ENCODE measurements around the gene NCKAP5.

DNA sequence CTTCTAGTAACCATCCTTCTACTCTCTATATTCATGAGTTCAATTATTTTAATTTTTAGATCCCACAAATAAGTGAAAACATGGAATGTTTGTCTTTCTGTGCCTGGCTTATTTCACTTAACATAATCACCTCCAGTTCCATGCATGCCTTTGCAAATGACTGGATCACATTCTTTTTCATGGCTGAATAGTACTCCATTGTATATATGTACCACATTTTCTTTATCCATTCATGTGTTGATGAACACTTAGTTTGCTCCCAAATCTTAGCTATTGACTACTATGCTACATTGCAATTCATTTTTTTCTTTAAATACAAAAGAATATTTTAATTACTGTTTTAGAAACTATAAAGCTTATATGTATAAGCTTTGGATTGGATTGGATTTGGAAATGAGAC, 657.8 kb downstream of the NCKAP5 start:
- TF ChIP-seq, protein P1, sequence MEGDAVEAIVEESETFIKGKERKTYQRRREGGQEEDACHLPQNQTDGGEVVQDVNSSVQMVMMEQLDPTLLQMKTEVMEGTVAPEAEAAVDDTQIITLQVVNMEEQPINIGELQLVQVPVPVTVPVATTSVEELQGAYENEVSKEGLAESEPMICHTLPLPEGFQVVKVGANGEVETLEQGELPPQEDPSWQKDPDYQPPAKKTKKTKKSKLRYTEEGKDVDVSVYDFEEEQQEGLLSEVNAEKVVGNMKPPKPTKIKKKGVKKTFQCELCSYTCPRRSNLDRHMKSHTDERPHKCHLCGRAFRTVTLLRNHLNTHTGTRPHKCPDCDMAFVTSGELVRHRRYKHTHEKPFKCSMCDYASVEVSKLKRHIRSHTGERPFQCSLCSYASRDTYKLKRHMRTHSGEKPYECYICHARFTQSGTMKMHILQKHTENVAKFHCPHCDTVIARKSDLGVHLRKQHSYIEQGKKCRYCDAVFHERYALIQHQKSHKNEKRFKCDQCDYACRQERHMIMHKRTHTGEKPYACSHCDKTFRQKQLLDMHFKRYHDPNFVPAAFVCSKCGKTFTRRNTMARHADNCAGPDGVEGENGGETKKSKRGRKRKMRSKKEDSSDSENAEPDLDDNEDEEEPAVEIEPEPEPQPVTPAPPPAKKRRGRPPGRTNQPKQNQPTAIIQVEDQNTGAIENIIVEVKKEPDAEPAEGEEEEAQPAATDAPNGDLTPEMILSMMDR (IDR thresholded peaks at IDR 0.05; ENCODE audit: poor library complexity): no peak
- TF ChIP-seq EZH2 (IDR thresholded peaks at IDR 0.05; ENCODE audit: borderline replicate concordance): no peak
